Measurements from ENCODE around the gene ST8SIA5.

ST8SIA5 gene

DNA sequence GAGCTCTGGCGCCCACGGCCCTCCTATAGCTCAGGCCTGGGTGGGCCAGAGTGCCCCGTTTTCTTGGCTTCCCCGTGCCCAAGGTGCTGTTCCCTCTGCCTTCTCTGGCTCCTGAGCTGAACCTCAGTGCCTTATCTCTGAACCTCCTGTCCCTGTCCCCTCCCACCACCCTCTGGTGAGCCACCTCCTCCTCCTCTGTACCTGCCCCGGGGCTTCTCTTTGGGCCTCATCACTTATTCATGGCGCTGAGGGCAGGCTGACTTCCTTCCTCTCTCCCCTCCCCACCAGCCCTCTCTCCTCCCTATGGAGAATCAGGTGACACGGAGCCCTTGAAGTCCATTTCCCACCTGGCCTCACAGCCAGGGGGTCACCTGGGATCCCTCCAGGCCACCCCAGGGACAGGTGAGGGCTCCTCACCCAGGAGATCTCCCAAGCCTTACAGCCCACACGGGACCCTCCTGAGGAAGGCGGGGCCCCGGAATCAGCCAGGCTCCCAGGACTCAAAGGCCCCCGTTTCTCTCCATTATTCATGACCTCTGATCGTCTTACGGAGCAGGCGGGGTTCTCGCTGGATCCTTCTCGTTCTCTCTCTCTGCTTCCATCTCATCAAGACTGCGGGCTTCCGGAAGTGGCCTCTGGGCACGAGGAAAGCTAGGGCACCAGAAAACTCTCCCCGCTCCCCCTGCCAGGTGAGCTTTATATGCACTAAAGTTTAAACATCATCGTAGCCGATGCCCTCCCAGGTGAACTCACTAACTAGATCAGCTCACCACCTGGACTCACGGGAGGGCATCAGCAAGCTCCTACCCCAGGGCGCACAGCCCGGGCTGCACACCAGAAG is 99.5 kb downstream of the ST8SIA5 start, which contains the start of gene LOXHD1:
TSS of gene LOXHD1 (minus strand) at position 106 of the 841 bp plus-strand sequence. CDS start 187 bp downstream, outside the sequence.
- TF ChIP-seq, protein P1, sequence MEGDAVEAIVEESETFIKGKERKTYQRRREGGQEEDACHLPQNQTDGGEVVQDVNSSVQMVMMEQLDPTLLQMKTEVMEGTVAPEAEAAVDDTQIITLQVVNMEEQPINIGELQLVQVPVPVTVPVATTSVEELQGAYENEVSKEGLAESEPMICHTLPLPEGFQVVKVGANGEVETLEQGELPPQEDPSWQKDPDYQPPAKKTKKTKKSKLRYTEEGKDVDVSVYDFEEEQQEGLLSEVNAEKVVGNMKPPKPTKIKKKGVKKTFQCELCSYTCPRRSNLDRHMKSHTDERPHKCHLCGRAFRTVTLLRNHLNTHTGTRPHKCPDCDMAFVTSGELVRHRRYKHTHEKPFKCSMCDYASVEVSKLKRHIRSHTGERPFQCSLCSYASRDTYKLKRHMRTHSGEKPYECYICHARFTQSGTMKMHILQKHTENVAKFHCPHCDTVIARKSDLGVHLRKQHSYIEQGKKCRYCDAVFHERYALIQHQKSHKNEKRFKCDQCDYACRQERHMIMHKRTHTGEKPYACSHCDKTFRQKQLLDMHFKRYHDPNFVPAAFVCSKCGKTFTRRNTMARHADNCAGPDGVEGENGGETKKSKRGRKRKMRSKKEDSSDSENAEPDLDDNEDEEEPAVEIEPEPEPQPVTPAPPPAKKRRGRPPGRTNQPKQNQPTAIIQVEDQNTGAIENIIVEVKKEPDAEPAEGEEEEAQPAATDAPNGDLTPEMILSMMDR (IDR thresholded peaks at IDR 0.05; ENCODE audit: extremely low read depth, missing control alignments), result no peak
- DNase-seq (ENCODE audit: low spot score), result no peak

DNA sequence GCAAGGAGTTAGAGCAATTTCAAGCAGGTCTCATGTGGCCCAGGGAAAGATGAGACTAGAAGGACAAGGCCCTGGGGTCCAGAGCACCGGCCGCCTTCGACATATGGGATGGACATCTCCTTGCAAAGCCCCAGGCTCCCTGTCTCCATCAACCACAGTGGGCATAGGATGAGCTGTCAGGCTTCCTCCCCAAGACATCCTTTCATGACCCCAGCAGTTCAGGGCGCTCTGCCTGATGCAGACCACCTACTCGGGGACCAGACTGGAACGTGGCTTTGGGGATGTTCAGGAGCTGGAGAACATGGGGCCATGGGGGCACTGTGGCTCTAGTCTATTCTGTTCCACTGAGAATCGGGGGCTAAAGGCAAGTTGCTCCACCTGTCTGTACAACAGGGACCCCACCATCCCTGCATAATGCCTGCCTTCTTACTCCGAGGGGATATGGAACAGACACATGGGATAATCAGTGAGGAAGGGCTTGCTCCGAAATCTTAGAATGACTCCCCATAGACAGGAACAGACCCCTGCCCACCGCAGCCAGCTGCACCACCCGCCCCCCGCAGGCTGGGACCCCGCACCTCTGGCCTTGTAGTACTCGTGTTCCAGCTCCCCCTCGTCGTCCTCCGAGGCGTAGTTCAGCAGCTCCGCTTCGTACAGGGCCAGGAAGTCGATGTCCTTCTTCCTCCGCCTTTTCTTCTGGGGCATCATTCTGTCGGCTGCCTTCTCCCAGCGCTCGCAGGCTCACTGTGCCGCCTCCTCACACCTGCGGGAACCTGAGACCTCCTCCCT is 100.3 kb downstream of the ST8SIA5 start:
- no peak for DNase-seq (ENCODE audit: low spot score)
- TF ChIP-seq, protein P1 (IDR thresholded peaks at IDR 0.05; ENCODE audit: extremely low read depth, missing control alignments), result no peak

DNA sequence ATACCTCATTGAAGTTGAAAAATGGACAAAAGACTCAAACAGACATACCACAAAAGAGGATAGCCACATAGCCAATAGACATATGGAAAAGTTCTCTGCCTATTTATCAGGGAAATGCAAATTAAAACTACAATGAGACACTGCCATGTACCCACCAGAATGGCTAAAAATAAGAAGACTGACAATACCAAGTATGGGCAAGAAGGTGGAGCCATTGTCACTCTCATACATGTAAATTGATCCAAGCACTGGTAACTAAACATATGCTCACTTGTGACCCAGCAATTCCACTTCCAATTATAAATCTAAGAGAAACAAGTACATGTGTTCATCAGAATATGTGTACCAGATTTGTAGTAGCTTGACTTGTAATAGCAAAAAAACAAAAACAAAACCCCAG is 104.5 kb downstream of the ST8SIA5 start:
- no peak for DNase-seq (ENCODE audit: low spot score)
- TF ChIP-seq, protein P1 (IDR thresholded peaks at IDR 0.05; ENCODE audit: extremely low read depth, missing control alignments), result no peak

DNA sequence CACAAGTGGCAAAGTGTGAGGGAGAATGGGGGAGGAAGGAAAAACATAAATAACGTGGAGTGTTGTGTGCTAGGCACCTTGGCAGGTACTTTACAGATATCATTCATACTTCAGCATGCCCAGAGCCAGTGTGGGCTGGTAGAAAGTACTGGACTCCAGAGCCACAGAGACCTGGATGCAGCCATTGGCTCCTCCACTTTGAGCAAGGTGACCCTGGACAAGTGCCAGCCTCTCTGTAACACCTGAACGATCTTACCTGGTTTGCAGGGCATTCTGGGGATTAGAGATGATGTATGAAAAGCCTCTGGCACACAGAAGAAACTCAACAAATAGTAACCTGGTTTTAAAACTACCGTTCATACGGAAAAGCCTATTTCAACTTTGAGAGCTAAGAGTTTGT is 106.2 kb downstream of the ST8SIA5 start:
- TF ChIP-seq, protein P1 (IDR thresholded peaks at IDR 0.05; ENCODE audit: extremely low read depth, missing control alignments), result no peak
- DNase-seq (ENCODE audit: low spot score), result no peak

DNA sequence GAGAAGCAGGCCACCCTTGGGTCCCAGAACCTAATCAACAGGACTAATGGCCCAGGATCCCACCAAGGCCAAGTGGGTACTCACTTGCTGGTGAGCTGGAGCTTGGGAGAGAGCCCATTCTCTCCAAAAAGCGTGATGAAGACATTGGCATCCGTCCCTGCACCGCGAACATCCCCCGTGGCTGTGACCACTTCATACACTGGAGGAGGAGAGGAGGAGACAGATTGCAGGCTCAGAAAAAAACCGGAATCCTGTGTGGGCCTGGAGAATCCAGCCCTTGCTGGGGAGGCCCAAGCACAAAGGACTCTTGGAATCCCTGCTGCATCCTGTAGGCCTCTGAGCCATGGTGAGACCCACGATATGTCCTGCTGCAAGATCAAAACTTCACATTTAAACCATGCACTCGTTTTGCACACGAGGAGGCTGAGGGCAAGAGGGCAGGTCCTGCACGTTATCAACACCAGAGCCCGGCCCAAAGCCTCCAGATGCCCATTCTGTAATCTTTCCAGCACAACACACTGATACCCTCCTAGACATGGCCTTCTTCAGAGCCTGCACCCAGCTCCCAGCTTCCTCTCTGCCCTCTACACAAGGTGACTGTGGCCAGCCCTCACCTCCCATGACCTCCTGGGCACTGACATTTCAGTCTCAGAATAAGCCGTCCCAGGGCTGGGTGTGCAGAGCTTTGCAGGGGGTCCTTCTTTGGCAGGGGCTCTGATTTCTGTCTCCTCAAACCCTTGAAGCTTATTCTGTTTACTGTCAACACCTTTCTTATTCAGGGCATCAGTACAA is 107.6 kb downstream of the ST8SIA5 start:
- TF ChIP-seq, protein P1 (IDR thresholded peaks at IDR 0.05; ENCODE audit: extremely low read depth, missing control alignments), result no peak
- DNase-seq (ENCODE audit: low spot score), result no peak

DNA sequence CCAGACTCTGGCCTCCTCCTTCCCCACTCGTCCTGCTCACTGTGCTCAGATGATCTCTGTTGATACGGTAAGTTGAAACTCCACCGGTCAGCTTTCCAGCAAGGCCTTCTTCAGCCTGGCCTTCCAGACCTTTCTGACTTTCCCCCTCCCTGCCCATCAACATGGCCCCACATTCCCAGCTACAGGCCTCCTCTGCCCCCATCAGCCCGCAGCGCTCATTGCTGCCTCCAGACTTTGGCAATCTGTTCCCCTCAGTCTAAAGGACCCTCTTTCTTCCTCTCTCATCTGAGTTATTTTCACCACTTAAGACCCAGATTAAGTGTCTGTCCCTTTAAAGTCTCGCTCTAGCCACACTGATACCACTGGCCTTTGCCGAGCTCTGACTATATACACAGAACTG is 110.4 kb downstream of the ST8SIA5 start:
- TF ChIP-seq, protein P1 (IDR thresholded peaks at IDR 0.05; ENCODE audit: extremely low read depth, missing control alignments), result no peak
- DNase-seq (ENCODE audit: low spot score), result no peak

All from GM20000 (cell line).